PC-9 (cell line): ENCODE data around the gene VTA1.
"Not testable (repeated sequence)": the region's sequence is repeated elsewhere in the genome, so short reads cannot be mapped to it uniquely, and the experiment has no call there.

ENCODE experiments used
- EZH2 ChIP-seq: fragments of 200-600 bp; sonication (generic); IDR thresholded peaks from 2 replicates; pipeline ENCODE4 v1.8.0; 2017; ENCODE audit warnings: antibody characterized with exemption, low read depth
- TF ChIP-seq, protein P1 (sequence below): fragments of 200-600 bp; sonication (generic); conservative IDR thresholded peaks from 2 replicates; pipeline ENCODE4 v1.6.1; 2017; ENCODE audit warnings: mixed run types, antibody characterized with exemption, mild to moderate bottlenecking, moderate library complexity

DNA sequence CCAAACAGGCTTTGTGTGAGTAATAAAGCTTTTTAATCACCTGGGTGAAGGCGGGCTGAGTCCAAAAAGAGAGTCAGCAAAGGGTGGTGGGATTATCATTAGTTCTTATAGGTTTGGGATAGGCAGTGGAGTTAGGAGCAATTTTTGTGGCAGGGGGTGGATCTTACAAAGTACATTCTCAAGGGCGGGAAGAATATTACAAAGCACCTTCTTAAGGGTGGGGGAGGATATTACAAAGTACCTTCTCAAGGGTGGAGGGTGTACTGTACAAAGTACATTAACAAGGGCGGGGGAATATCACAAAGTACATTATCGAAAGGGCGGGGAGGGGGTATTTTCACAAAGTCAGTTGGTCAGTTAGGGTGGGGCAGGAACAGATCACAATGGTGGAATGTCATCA is 42.2 kb upstream of the VTA1 start:
- TF ChIP-seq EZH2: not testable (repeated sequence)
- TF ChIP-seq, protein P1, sequence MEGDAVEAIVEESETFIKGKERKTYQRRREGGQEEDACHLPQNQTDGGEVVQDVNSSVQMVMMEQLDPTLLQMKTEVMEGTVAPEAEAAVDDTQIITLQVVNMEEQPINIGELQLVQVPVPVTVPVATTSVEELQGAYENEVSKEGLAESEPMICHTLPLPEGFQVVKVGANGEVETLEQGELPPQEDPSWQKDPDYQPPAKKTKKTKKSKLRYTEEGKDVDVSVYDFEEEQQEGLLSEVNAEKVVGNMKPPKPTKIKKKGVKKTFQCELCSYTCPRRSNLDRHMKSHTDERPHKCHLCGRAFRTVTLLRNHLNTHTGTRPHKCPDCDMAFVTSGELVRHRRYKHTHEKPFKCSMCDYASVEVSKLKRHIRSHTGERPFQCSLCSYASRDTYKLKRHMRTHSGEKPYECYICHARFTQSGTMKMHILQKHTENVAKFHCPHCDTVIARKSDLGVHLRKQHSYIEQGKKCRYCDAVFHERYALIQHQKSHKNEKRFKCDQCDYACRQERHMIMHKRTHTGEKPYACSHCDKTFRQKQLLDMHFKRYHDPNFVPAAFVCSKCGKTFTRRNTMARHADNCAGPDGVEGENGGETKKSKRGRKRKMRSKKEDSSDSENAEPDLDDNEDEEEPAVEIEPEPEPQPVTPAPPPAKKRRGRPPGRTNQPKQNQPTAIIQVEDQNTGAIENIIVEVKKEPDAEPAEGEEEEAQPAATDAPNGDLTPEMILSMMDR: not testable (repeated sequence)
